ENCODE measurements around the gene CDK8.
"Not testable (repeated sequence)": the region's sequence is repeated elsewhere in the genome, so short reads cannot be mapped to it uniquely, and the experiment has no call there.

Gene CDK8

GRCh38 chr13:26229080-26229615 lies 24.8 kb upstream of the CDK8 start:
- no peak overlapping the region for H3K4me3 ChIP-seq (ENCODE audit: low read depth, low read length)
- TF ChIP-seq CTCF (IDR thresholded peaks at IDR 0.05; ENCODE audit: low read depth, low read length), result no peak

- no peak for TF ChIP-seq CTCF (IDR thresholded peaks at IDR 0.05; ENCODE audit: low read depth, low read length)
- H3K4me3 ChIP-seq (ENCODE audit: low read depth, low read length), result no peak overlapping the region
These were observed 23.2 kb upstream of the CDK8 start for GRCh38 chr13:26230703-26231102.

- no peak for TF ChIP-seq CTCF (IDR thresholded peaks at IDR 0.05; ENCODE audit: low read depth, low read length)
- no peak overlapping the region for H3K4me3 ChIP-seq (ENCODE audit: low read depth, low read length)
These were observed 17.6 kb upstream of the CDK8 start for GRCh38 chr13:26236296-26236695.

- no peak for TF ChIP-seq CTCF (IDR thresholded peaks at IDR 0.05; ENCODE audit: low read depth, low read length)
- H3K4me3 ChIP-seq (ENCODE audit: low read depth, low read length), result no peak overlapping the region
These were observed 7.8 kb upstream of the CDK8 start for GRCh38 chr13:26246154-26246553.

- TF ChIP-seq CTCF (IDR thresholded peaks at IDR 0.05; ENCODE audit: low read depth, low read length), result no peak
- H3K4me3 ChIP-seq (ENCODE audit: low read depth, low read length), result no peak overlapping the region
These were observed 6.9 kb upstream of the CDK8 start for GRCh38 chr13:26247011-26247410.

GRCh38 chr13:26247608-26248007 lies 6.3 kb upstream of the CDK8 start:
- TF ChIP-seq CTCF (IDR thresholded peaks at IDR 0.05; ENCODE audit: low read depth, low read length), result no peak
- no peak overlapping the region for H3K4me3 ChIP-seq (ENCODE audit: low read depth, low read length)

- H3K4me3 ChIP-seq (ENCODE audit: low read depth, low read length), result no peak overlapping the region
- TF ChIP-seq CTCF (IDR thresholded peaks at IDR 0.05; ENCODE audit: low read depth, low read length), result no peak
These were observed 4.4 kb upstream of the CDK8 start for GRCh38 chr13:26249551-26249950.

- not testable (repeated sequence) for H3K4me3 ChIP-seq (ENCODE audit: low read depth, low read length)
These were observed 1.9 kb upstream of the CDK8 start for GRCh38 chr13:26252006-26252405.

Measured in WI38 (cell line).